Esophagus (tissue), 2 donors: ENCODE results near the gene TEX19. TPM values are rescaled to one million over a fixed set of nuclear protein-coding genes. Genes with fewer than 3 reads are reported as not detected.
"Not testable (repeated sequence)": the region's sequence is repeated elsewhere in the genome, so short reads cannot be mapped to it uniquely, and the experiment has no call there.

Experiments used
- H3K27ac ChIP-seq, 2 donors: one replicate each; pipeline ENCODE4 v1.5.1; 2013; ENCODE audit warnings: low read depth in 2 of 2, mild to moderate bottlenecking in 2 of 2, inconsistent platforms in 1 of 2, low read length in 1 of 2, moderate library complexity in 1 of 2
- H3K27me3 ChIP-seq, 2 donors: one replicate each; pipeline ENCODE4 v1.6.1; 2013; ENCODE audit warnings: low read length in 2 of 2, control low read depth in 1 of 2, mild to moderate bottlenecking in 1 of 2; ENCODE audit not compliant: insufficient read depth in 2 of 2, control insufficient read depth in 1 of 2
- H3K36me3 ChIP-seq, 2 donors: one replicate each; pipeline ENCODE4 v1.6.1; 2013; ENCODE audit warnings: low read length in 1 of 2; ENCODE audit not compliant: control insufficient read depth in 2 of 2, insufficient read depth in 2 of 2
- H3K4me1 ChIP-seq, 2 donors: one replicate each; pipeline ENCODE4 v1.6.1; 2013; ENCODE audit warnings: low read length in 1 of 2; ENCODE audit not compliant: control insufficient read depth in 2 of 2, insufficient read depth in 2 of 2
- H3K4me3 ChIP-seq, 2 donors: one replicate each; pipeline ENCODE4 v1.5.1; 2013; ENCODE audit warnings: low read length in 2 of 2, mild to moderate bottlenecking in 2 of 2, low read depth in 1 of 2, moderate library complexity in 1 of 2
- H3K9me3 ChIP-seq, 2 donors: one replicate each; pipeline ENCODE4 v1.6.1; 2013; ENCODE audit warnings: mild to moderate bottlenecking in 2 of 2, low read depth in 1 of 2, low read length in 1 of 2, moderate library complexity in 1 of 2; ENCODE audit not compliant: control insufficient read depth in 2 of 2, insufficient read depth in 1 of 2
- WGBS, 2 donors: extraction: QIAGEN DNeasy Blood & Tissue Kit; methylation state at CpG; one replicate each; pipeline ENCODE4 v1.1.7; 2013; 5-methylcytosine and 5-hydroxymethylcytosine counted together
- polyA plus RNA-seq, 2 donors: library from polyadenylated mRNA; stranded (reverse); fragments of 200-250 nt; gene quantifications; one replicate each; pipeline ENCODE4 v1.2.3, GENCODE V29; 2013
- donor health status: healthy with polysubstance abuse.
- donor health status: Bipolar disorder and iron deficiency.

TEX19 gene
- polyA plus RNA-seq, 2 donors = 0.01 TPM; not detected in 1

DNA sequence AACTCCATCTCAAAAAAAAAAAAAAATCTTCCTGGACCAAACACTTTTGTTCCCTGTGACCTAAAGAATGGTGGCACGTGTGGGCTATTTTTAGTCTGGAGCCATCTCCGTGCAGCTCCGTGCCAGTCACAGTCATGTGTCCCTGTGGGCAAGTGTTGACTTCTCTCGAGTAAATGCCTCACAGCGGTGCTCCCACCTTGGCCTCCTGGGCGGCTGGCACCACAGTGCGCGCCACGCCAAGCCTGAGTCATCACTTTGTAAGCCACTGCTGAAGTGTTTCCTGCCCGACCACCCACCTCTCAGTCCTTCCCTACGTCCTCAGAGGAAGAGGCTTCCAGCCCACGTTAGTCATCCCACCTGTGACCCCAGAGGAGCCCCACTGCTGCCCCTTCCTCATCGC lies 48.2 kb downstream of the TEX19 start:
- H3K4me1 ChIP-seq = peaks cover 0 to 4% of the 10 kb centered on the region in 2 donors
- H3K27ac ChIP-seq = no peak overlapping the region
- H3K9me3 ChIP-seq = no peaks in the 10 kb centered on the region
- no peaks in the 10 kb centered on the region for H3K27me3 ChIP-seq
- WGBS, 2 donors = 65 to 71% methylated on average over 13 of the region's 13 CpGs
- peaks cover 9 to 13% of the 10 kb centered on the region in 2 donors for H3K36me3 ChIP-seq
- H3K4me3 ChIP-seq = no peak overlapping the region

GRCh38 chr17:82408288-82408937 lies 49.4 kb downstream of the TEX19 start:
- WGBS, 2 donors = 89 to 90% methylated on average over 15 of the region's 15 CpGs
- H3K9me3 ChIP-seq = no peaks in the 10 kb centered on the region
- peaks cover 0 to 4% of the 10 kb centered on the region in 2 donors for H3K4me1 ChIP-seq
- H3K4me3 ChIP-seq = no peak overlapping the region
- peaks cover 6 to 13% of the 10 kb centered on the region in 2 donors for H3K36me3 ChIP-seq
- H3K27ac ChIP-seq = no peak overlapping the region
- H3K27me3 ChIP-seq = no peaks in the 10 kb centered on the region

DNA sequence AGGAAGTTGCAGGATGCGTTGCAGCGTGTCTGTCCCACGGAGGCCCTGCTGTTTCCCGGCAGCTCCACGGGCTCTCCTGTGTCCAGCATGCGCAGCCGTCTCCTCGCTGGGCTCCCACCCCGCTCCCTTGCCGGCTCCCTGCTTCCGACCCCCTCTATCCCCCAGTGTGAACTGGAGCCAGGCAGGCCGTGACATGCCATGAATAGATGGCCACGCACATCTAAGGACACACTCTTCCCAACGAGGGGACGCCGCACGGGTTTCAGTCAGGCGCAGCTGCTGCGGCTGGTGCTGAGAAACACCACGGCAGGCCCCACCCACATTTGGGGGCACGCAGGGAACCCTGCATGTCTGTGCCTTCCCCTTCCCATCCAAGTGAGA lies 49.9 kb downstream of the TEX19 start:
- Histone ChIP-seq H3K36me3 (peaks cover 2 to 9% of the 10 kb centered on the region in 2 donors), H3K4me1 (peaks cover 0 to 4% of the 10 kb centered on the region in 2 donors), H3K4me3 (no peak overlapping the region), H3K9me3 (no peaks in the 10 kb centered on the region), H3K27ac (no peak overlapping the region), H3K27me3 (no peaks in the 10 kb centered on the region)
- WGBS, 2 donors = 93 to 96% methylated on average over 21 of the region's 21 CpGs

GRCh38 chr17:82410014-82410716 lies 51.1 kb downstream of the TEX19 start:
- Histone ChIP-seq H3K36me3 (peaks cover 0 to 9% of the 10 kb centered on the region in 2 donors), H3K27me3 (no peaks in the 10 kb centered on the region), H3K4me1 (peaks cover 0 to 2% of the 10 kb centered on the region in 2 donors), H3K9me3 (no peaks in the 10 kb centered on the region), H3K4me3 (no peak overlapping the region), H3K27ac (no peak overlapping the region)
- WGBS, 2 donors = 92% methylated on average over 14 of the region's 14 CpGs

- Histone ChIP-seq H3K27me3 (no peaks in the 10 kb centered on the region), H3K9me3 (no peaks in the 10 kb centered on the region), H3K36me3 (peaks cover 0 to 9% of the 10 kb centered on the region in 2 donors), H3K27ac (no peak overlapping the region), H3K4me1 (peaks cover 0 to 2% of the 10 kb centered on the region in 2 donors), H3K4me3 (no peak overlapping the region)
- 93 to 95% methylated on average over 24 of the region's 24 CpGs for WGBS, 2 donors
Observed at GRCh38 chr17:82411396-82412053, 52.5 kb downstream of the TEX19 start.

GRCh38 chr17:82412081-82412480 lies 53.0 kb downstream of the TEX19 start:
- not testable (repeated sequence) for H3K27me3 ChIP-seq, H3K27ac ChIP-seq, H3K4me1 ChIP-seq, H3K36me3 ChIP-seq, H3K4me3 ChIP-seq, H3K9me3 ChIP-seq
- 90 to 95% methylated on average over 15 to 16 of the region's 16 CpGs for WGBS, 2 donors

- Histone ChIP-seq H3K9me3 (no peaks in the 10 kb centered on the region), H3K36me3 (peaks cover 0 to 9% of the 10 kb centered on the region in 2 donors), H3K4me1 (peaks cover under 1 to 2% of the 10 kb centered on the region in 2 donors), H3K27ac (no peak overlapping the region), H3K4me3 (no peak overlapping the region), H3K27me3 (no peaks in the 10 kb centered on the region)
- WGBS, 2 donors = 79 to 90% methylated on average over 28 to 29 of the region's 29 CpGs
Observed at GRCh38 chr17:82412535-82413520, 53.8 kb downstream of the TEX19 start.
